ENCODE results near the gene ZNF613.

DNA sequence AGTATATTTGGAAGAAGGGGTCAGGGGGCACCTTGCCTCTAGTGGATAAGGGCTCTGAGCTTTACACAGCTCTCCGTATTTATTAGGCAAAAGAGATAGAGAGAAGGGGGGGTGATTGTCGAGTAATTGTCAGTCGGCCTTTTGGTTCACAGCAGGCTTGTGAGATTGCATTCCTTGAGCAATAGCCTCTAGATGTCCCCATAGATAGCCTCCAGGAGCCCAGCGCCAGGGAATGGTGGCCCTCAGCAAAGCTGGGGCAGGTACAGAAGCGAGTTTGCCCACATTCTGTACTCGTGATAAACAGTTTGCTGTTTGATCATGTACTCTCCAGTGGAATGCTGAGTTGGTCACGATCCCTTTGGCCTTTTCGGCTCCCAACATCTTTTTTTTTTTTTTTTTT is 4.6 kb downstream of the ZNF613 start:
- TF ChIP-seq, protein P1, sequence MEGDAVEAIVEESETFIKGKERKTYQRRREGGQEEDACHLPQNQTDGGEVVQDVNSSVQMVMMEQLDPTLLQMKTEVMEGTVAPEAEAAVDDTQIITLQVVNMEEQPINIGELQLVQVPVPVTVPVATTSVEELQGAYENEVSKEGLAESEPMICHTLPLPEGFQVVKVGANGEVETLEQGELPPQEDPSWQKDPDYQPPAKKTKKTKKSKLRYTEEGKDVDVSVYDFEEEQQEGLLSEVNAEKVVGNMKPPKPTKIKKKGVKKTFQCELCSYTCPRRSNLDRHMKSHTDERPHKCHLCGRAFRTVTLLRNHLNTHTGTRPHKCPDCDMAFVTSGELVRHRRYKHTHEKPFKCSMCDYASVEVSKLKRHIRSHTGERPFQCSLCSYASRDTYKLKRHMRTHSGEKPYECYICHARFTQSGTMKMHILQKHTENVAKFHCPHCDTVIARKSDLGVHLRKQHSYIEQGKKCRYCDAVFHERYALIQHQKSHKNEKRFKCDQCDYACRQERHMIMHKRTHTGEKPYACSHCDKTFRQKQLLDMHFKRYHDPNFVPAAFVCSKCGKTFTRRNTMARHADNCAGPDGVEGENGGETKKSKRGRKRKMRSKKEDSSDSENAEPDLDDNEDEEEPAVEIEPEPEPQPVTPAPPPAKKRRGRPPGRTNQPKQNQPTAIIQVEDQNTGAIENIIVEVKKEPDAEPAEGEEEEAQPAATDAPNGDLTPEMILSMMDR (IDR thresholded peaks at IDR 0.05) = no peak
- TF ChIP-seq POLR2AphosphoS5 (IDR thresholded peaks at IDR 0.05) (no peak), POLR2A (IDR thresholded peaks at IDR 0.05) (no peak)
